G401 (cell line): ENCODE measurements around the gene SLITRK3. TPM values are rescaled to one million over a fixed set of nuclear protein-coding genes. Genes with fewer than 3 reads are reported as not detected.
"Not testable (repeated sequence)": the region's sequence is repeated elsewhere in the genome, so short reads cannot be mapped to it uniquely, and the experiment has no call there.

Source experiments
- DNase-seq: peaks from one replicate; pipeline ENCODE4 v3.0.0-alpha.2; 2015; ENCODE audit warnings: low spot score
- in situ Hi-C: cut with HindIII; loops from 2 replicates; pipeline ENCODE4 v1.10.0; 2016; ENCODE audit warnings: low sequenced_read_pairs, mixed read lengths
- total RNA-seq: library from RNA; depleted of rRNA; stranded (reverse); fragments of >200 nt; shearing (Covaris generic); gene quantifications from 2 replicates; pipeline ENCODE4 v1.2.3, GENCODE V29; 2014

The SLITRK3 gene
- total RNA-seq, 1 experiment from 2014 or later: not detected

DNA sequence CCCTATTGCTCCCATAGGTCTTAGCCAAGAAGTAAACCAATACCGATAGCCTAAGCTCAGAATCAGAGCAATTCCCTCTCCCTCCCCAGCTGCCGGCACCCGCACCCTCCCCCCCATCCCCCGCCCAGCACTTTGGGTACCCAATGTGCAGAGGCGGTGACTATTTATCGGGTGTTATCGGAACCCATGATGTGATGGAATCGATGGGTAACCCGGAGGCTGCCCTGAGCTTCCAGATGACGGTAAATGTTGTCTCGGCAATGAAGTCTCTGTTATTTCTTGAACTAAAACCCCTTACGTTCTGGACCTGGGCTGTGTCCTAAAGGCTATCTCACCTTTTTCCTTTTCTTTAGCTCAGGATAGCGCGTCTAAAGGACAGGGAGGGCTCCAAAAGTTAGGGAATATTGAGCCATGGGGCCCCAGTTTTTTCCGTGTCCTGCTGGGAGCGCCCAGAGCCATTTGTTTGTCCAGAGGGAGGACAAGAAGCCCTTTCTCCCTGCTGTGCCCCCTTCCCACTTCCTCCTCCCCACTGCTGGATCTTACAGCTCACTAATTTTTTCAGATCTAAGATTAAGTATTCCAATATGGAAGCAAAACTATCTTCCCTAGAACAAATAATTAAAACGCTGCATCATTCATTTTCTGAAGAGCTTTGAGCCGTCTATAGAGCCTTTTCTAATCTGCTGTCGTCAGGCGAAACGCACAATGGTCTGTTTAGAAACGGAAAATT is 1.5 kb downstream of the SLITRK3 start:
- in situ Hi-C loops: no loop called here
- peak; percentile 54 for DNase-seq

DNA sequence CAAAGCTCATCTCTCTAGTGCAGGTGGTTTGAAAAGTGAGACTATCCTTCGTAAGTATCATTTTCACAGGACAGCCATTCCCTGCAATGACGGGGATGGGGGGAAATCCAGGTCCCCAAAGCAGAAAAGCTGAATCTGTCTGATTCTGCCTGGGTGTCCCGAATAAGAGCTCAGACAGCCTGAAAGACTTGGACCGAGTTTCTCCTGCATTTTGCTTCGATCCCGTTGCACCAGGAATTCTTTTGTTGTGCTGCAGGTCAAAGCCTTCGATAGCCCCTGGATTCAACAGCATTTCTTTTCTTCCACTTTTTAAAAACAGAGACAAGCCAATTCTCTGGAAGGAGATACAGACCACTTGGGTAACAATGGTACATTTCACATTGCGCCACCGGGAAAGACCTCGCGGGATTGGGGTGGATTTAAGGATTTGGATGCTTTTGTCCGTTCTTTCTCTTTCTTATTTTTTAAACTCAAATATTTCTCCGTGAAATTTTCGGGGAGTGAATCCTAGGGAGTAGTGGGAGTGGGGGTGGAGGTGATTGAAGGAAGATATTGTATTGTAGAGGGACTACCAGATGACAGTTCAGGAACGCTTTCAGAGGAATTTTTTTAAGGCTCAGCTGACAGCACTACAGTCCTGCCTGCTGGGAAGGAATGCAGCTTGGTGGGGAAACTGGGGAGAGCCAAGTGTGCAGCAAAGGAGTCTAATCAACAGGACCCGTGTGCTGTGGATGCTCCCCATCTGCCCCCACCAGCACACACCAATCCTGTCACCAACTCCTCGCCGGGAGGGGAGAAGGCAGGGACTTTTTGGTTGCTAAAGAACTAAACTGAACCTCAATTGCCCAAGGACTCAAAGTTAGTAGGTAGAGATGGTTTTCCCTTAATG is 2.6 kb downstream of the SLITRK3 start:
- in situ Hi-C loops: no loop called here
- DNase-seq: peak; percentile 78

DNA sequence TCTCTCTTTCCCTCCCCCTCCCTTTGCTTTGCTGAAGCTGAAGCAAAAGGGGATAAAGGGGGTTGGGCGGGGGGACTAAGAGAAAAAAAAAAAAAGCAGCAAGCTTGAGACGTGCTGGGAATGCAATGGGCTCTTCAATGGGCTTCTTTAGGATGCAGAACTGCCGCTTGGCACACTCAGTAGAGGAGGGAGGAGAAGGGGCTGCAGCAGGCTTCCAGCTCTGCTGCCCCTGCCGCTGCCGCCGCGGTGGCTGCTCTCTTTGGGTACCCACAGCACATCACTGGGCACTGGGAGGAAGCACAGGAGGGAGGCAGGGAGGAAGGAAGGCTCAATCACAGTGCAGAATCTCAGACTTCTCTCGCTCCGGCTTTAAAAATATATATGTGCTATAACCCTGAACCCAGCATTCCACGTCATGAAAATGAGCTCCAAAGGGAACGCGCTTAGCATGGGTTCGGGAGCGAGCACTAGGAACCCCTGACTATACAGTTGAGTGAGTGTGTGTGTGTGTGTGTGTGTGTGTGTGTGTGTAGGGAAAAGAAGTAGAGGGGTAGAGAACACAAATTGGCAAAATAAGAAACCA is 3.5 kb downstream of the SLITRK3 start:
- in situ Hi-C loops: no loop called here

DNA sequence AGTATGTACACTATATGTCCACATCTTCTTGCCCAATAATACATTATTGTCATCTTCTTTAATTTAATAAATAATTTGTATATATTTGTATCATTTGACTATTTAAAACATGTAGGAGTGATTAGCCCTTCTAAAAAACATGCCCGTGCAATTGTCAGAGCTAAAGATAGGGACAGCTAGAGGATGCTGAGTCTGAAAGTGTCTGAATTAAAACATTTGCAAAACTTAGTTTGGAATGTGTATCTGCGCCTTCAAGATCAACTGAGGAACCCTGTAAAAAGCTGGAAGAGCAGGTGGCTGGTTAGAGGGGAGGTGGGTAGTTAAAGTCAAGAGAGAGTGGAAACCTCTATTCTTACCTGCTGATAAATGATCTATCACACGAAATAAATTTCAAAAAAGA is 4.7 kb downstream of the SLITRK3 start:
- peak; percentile 60 for DNase-seq
- in situ Hi-C loops: no loop called here

More for the DNA sequence above, 3.5 kb downstream of the SLITRK3 start:
- peak; percentile 57 for DNase-seq

DNA sequence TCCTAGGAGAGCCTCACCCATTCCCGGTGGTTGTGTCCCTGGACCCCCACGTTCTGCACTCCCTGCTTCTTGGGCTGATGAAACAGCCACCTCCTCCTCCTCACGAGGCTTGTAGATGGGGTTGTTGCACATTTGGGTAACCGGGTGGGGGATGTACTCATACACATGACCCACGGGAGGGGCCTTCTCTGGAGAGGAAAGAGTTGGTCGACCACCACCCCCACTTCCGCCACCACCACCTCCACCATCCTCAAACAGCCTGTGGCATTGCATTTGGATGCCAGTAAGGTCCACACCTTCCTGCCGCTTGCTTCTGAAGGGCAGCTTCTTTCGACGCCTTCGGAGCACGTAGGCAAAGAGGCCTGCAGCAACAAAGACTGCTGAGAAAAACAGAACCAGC is 7.7 kb downstream of the SLITRK3 start:
- in situ Hi-C loops: no loop called here
- DNase-seq: no peak

DNA sequence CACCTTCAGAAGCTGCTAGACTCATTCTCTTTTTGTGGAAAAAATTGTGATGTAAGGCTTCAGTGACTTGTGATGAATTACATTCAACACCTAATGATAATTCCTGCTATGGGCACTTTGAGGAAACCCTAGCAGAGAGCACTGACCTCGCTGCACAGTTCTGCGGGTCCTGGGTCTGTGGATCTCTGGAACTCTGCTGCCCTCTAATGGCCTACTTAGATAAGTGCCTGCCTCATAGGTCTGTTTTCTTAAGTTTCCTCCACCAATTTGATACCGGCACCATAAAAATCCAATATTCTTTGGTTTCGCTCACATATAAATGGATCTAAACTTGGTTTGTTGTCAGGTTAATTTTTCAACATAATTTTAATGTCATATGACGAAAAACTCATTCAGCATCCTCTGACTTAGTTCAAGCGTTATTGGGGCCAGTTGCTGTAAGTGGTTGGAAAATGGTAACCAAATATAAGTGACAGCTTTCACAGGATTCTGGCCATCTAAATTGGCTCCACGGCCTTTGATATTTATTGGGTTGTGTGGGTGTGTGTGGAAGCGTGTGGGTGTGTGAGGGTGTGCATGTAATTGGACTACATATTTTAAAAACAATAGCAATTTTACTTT is 10.4 kb downstream of the SLITRK3 start:
- peak; percentile 88 for DNase-seq
- in situ Hi-C loops: no loop called here

DNA sequence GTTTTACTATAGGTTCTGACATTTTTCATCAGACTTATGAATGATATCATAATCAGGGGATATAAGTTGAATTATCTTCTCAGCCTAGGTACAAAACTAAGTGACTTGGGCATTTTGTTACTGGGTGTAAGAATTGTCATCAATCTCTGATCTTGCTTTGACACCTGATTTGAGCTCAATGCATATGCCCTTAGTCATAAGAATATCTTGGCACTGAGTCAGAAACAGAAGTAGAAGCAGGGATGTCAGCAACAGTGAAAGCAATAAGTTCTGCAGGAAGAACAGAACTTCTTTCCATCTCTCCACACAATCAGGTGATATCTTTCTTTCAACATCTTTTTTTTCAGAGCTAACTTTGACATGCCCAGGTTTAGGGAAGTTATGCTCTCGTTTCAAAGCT is 14.6 kb downstream of the SLITRK3 start:
- no peak for DNase-seq
- in situ Hi-C loops: no loop called here

DNA sequence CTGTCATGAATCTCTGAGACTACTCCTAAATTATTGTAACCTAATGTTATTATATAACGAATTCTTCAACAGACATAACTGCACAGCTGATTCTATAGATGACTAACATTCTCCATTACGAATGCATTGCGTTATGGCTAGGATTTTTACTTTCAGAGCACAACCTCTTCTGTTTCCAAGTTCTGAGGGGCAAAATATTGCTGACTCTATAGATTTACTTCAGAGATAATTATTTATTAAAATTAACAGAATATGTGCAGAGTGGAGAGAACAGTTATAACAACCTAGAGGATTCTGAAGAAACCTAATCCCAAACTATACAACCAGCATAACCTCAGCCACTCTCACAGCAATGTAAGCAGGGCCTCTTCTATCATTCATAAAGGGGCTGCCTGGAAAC is 25.9 kb downstream of the SLITRK3 start:
- in situ Hi-C loops: no loop called here
- DNase-seq: no peak

DNA sequence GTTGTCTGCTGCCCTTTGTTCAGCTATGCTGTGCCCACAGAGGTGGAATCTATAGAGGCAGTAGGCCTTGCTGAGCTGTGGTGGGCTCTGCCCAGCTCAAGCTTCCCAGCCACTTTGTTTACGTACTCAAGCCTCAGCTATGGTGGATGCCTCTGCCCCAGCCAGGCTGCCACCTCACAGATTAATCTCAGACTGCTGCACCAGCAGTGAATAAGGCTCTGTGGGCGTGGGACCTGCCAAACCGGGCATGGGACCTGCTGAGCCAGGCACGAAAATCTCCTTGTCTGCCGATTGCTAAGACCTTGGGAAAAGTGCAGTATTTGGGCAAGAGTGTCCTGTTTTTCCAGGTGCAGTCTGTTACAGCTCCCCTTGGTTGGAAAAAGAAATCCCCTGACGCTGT is 26.8 kb downstream of the SLITRK3 start:
- in situ Hi-C loops: no loop called here
- no peak for DNase-seq

DNA sequence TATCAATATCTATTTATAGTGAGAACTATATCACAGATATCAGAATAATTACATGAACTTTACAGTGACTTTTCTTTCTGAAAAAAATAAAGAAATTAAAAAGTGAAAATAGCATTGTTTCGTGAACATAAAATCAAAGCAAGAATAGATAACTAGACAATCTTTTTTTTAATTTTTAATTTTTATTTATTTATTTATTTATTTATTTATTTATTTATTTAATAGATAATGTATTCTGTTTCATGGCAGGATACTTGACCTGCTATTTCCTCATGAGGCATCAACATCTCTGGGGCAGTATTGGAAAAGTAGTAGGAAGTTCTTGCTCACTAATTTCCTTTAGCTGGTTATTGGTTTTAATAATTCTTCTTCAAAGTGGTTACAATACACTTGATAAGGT is 33.3 kb downstream of the SLITRK3 start:
- DNase-seq: no peak
- in situ Hi-C loops: no loop called here

DNA sequence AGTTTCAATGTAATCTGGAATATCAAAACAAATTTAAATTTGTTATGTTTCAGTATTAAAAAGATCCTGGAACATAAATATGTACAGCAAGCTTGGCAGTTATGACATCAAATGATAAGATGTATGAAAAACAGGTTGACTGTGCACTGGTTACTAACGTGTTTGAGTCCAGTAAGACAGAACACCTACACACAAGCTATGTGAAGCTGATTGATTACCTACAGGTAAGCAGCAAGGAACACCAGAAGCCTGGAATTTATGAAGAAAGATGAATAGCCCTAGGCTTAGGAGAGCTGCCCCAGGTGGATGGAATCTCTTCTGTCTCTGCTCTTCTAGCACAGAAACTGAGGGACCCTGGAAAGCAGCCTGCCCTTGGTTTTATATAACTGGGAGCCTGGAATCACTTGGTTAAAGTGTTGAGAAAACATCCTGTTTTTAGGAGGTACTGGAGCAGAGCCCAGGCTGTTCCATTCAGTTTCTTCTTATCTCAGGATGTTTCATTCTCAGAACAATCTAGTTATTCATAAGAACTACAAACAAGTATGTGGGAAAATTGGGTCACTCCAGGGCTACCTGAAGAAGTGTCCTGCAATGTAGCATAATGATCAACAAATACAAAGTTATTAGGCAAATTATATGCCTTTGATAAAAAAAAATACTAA is 36.3 kb downstream of the SLITRK3 start:
- in situ Hi-C loops: no loop called here
- DNase-seq: no peak

DNA sequence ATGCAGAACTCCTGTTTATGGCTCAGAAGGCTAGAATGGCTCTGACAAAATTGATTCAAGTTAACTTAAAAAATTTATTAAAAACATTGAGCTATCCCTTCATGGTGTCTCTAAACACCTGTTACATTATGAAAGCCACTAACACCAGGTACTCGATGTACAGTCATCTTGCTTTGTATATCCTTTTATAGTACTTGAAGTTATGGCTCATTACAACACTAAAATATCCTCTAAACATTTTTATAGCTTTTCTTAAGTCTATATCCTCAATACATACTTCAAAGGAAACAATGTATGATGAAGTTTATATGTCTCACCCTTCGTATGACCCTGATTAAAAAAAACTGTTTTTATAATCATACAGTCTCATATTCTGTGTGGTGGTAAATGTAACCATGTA is 38.2 kb downstream of the SLITRK3 start:
- in situ Hi-C loops: no loop called here

DNA sequence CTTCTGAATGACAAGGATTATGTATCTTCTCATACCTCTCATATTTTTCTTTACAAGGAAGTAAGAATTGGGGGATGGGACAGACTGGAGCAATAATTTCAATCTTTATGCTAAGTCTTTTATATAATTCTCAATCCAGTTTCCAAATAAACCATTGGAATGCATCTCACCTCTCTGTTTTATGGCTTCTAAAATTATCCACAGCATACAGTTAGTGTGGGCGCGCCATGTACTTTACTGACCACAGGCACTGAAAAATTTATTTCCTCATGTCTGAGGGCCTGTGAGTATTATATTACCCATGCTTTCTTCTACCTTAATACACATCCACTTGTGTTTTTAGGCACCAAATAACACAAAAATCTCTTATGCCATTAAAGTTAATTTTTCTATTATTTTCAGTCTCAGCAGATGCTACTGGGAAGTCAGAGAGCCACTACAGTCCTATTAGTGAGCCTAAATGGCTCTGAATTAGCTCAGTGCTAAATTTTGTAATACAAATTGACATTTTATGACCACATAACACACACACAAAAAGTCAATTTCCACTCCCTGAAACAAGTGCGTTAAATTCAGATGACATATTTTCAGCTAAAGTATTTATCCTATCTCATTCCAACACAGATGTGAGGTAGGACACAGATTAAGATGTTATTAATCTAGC is 39.3 kb downstream of the SLITRK3 start:
- no peak for DNase-seq
- in situ Hi-C loops: no loop called here

More for the DNA sequence above, 38.2 kb downstream of the SLITRK3 start:
- no peak for DNase-seq

DNA sequence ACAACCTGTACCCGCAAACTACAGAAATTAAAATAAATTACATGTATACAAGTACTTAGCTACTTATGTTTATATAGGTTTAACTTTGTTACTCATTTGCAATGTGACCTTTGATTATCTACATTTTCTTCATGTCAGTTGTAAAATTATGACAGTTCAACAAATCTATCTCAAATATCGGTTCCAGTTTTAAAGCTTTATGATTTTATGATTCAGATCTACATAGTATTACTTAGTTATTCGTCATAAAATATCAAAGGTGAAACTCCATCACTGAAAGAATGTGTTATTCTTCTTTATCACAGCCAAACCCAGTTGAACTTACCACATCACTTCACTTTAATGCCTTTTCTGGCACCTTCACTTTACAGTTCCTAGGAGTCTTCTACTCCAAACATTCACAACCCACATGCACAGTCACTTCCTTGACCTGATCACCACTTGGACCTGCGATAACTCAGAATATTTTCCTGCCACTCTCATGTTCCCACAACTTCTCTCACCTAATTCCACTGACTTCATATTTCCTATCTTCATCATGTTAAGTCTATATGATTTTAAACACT is 47.2 kb downstream of the SLITRK3 start:
- no peak for DNase-seq

DNA sequence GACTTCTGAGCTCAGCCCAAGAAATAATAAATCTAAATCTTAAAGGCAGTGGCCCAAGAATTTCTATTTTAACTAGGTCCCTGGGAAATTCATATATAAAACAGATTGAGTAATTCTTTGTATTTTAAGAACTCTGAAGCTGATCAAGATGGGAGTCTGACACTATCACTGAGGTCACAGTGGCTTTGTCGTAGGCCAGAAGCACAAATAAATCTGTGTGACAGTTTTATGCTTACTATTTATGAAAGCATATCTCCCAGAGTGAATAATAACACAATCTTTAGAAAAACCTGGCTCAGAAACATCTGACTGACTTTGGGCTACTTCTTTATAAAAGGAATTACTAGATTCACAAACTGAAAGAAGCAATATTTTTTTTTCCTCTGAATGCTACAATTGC is 51.9 kb downstream of the SLITRK3 start:
- no peak for DNase-seq
- in situ Hi-C loops: no loop called here

More for the DNA sequence above, 47.2 kb downstream of the SLITRK3 start:
- in situ Hi-C loops: no loop called here

DNA sequence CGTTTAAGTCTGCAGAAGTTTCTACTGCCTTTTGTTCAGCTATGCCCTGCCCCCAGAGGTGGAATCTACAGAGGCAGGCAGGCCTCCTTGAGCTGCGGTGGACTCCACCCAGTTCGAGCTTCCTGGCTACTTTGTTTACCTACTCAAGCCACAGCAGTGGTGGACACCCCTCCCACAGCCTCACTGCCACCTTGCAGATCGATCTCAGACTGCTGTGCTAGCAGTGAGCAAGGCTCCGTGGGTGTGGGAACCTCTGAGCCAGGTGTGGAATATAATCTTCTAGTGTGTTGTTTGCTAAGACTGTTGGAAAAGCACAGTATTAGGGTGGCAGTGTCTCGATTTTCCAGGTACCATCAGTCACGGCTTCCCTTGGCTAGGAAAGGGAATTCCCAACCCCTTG is 56.3 kb downstream of the SLITRK3 start:
- DNase-seq, in situ Hi-C loops: not testable (repeated sequence)
